HG02623 (cell line): ENCODE data around the gene BCAS3.

Experiments used
- ATAC-seq: cut with Tn5 transposase; IDR thresholded peaks from one replicate; pipeline ENCODE4 v1.9.1; 2021; ENCODE audit warnings: moderate library complexity; ENCODE audit not compliant: unreplicated experiment

BCAS3 gene

DNA sequence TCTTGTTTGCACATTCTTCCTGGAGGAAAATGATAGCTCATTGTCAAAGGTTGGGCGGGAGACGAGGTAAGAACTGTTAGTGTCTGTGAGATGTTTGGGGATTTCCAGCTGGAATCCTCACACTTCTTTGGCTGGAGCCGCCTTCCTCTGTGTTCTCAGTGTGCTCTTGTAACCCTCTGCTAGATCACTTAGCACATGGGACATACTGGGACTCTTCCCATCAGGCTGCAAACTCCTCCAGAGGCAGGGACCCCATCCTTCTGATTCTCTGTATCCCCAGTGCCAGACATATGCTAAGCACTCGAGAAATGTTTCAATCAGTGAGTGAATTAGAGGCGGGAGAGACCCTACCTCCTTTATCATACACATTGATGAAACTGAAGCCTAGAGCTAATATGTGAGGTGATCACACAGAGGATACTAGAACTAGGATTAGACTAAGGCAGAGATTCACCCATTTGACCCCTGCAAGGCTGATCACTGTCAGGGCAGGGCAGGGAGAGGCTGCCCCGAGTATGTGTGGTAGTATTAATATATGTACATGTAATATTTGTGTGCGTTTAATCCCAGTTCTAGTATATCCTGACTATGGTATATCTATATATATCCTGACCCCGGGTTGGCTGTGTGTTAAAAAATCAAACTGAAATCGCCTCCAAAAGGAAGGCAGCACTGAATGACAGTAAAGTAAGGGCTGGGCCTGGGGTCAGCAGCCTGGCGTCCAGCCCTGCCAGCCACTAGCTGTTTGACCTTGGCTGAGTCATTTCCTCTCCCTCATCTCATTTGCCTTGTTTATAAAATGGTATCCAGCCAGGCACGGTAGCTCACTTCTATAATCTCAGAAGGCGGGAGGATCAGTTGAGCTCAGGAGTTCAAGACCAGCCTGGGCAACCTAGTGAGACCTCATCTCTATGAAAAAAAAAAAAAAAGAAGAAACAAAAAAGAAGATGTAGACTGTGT, 646.5 kb downstream of the BCAS3 start:
- ATAC-seq, result no peak

GRCh38 chr17:61324950-61325349, 647.3 kb downstream of the BCAS3 start:
- ATAC-seq, result no peak

GRCh38 chr17:61325382-61326073, 647.9 kb downstream of the BCAS3 start:
- no peak for ATAC-seq

DNA sequence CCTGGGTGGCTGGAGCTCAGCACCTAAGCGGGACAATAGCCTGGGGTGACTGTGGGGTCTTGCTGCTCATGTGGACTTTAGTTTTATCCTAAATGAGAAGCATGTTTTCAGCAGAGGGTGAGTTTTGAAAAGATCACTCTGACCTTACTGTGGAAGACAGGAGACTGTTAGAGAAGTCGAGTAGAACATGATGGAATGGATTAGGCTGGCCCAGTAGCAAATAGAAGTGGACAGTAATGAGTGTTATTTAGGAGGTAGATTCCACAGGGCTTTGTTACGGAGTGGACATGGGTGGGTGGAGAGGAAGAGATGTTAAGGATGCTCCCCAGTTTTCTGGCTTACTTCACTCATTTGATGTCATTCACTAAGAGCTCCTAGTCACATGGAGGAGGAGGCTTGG, 648.7 kb downstream of the BCAS3 start:
- no peak for ATAC-seq

GRCh38 chr17:61328351-61328750, 650.7 kb downstream of the BCAS3 start:
- no peak for ATAC-seq

GRCh38 chr17:61330174-61331150, 652.8 kb downstream of the BCAS3 start:
- ATAC-seq, result no peak

- ATAC-seq, result no peak
Observed at GRCh38 chr17:61331178-61331577, 653.5 kb downstream of the BCAS3 start.

DNA sequence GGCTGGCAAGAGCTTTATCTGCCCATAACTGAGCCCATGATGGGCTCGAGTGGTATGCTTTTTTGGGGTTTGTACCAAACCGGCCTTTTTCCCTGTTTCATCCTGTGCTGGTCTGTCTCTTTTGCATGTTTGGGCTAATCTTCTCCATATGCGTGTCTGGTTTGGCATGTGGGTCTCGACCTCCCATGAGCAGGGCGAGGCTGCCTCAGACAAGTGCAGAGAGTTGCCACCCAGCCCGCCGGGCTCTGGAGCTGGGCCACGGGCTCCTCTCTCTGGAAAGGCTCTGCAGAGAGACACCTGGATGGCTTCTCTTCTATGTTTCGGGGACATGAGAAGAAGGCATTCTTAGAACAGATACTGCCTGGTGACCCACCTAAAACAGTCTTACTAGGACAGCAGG, 654.2 kb downstream of the BCAS3 start:
- no peak for ATAC-seq

GRCh38 chr17:61333136-61333535, 655.5 kb downstream of the BCAS3 start:
- ATAC-seq, result no peak

- no peak for ATAC-seq
Observed at GRCh38 chr17:61334673-61335072, 657.0 kb downstream of the BCAS3 start.

DNA sequence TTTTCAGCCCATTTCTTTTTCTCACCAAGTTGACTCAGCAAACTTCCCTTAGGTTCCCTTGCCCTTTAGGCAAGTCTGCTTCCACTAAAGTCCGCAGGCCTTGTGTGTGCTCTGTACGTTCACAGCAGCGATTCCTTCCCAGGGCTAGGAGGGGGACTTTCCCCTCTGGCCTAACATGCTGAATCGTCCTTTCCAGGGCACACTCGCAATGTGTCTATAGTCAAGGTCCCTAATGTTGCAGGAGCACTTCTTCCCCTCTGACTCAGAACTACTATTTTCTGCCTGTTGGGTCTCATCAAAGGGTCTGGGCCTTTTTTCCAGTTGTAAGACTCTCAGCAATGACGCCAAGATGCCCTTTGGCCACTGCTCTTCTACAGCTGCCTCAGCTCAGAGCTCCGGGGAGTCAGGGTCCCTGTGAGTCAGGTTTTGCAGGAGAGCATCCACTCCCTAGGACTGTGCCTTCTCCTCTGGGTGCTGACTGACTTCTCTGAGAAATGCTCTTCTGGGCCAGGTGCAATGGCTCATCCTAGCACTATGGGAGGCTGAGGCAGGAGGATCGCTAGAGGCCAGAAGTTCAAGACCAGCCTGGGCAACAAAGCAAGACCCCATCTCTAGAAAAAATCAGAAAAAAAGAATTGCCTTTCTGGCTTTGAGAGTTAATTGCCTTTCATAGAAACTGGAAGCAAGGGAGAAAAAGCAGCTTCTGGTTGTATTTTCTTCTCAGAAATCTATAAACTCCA, 657.6 kb downstream of the BCAS3 start:
- ATAC-seq, result no peak

DNA sequence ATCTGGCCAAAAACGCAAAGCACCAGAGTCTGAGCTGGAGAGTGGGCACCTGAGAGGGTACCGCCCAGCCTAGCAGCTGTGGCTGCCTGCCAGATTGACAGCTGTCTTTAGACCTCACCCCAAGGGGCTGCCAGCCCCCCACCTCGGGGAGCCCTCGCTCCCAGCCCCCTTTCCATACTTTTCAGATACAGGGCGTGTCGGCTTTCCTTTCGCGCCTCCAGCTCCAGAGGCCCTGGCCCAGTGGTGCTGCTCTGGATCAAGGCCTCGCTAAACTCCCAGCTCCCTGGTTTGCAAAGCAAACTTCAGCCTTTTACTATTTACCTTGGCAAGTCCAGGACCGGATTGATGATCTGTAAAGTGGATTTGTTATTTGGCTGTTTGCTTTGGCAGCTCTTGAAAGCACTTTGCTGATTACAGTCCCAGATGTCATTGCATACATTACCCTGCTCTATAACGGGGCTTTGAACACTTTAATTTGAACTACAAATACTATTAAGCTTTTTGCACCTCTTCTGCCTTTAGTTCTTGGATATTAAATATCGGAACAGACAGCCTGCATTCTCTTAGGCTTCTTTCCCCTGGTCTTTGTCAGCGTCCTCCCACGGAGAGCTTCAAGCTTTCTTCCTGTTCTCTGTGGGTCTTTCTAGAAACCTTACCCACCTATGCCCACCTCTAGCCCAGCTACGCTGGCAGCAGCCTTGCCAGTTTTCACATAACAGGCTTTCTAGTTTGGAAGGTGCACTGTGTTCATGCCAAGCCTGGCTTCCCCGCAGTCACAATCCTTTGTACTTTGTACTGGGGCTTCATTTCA, 658.4 kb downstream of the BCAS3 start:
- no peak for ATAC-seq

GRCh38 chr17:61337290-61337689, 659.6 kb downstream of the BCAS3 start:
- no peak for ATAC-seq

- no peak for ATAC-seq
Observed at GRCh38 chr17:61338000-61338798, 660.5 kb downstream of the BCAS3 start.

GRCh38 chr17:61338874-61339478, 661.3 kb downstream of the BCAS3 start:
- ATAC-seq, result no peak

GRCh38 chr17:61340431-61341209, 663.0 kb downstream of the BCAS3 start:
- ATAC-seq, result no peak

DNA sequence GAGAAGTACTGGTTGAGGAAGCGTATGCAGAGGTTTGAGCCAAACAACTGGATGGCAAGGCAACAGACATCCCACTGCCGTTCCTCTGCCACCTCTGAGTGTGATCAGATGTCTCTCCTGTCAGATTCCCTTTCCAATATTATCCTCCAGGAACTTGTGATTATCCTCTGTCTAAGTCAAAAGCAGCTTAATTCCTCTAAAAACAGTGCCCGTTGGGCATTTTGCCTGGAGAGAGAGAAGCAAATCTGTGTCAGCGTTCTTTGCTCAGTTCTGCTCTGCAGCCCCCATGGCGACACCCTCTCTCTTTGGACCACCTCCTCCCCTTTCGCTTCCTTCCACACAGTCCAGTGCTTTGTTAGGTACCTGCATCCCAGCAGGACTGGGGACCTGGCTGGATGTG, 665.9 kb downstream of the BCAS3 start:
- ATAC-seq, result no peak
